ENCODE results near the gene ATP2B3.

GRCh38 chrX:153475271-153475670 lies 42.2 kb upstream of the ATP2B3 start:
- TF ChIP-seq CTCF (IDR thresholded peaks at IDR 0.05) (no peak), POLR2AphosphoS5 (IDR thresholded peaks at IDR 0.05) (no peak)
